HCT116 (cell line): ENCODE results near the gene ZNF763. TPM values are rescaled to one million over a fixed set of nuclear protein-coding genes. Genes with fewer than 3 reads are reported as not detected.
A peak's percentile ranks its signal among the peaks of the same experiment; 100 is the strongest.

Experiments used
- ATAC-seq: fragments of 200-7000 bp; cut with Tn5 transposase; 2 replicates; pipeline ENCODE4 v1.9.1; 2020; ENCODE audit warnings: mild to moderate bottlenecking, moderate library complexity
- BruUV-seq: library from RNA; stranded (reverse); fragments of 400-500 nt; replicated peaks from 2 replicates; lab custom pipeline; 2021; lab: Mats Ljungman, UMichigan
- CTCF ChIA-PET: fragments of 300-600 bp; sonication (Branson Sonifier 250); formaldehyde crosslinking; loops from one replicate; lab custom pipeline; 2021; ENCODE audit warnings: antibody characterized with exemption; lab: Charles Lee
- POLR2A ChIA-PET: fragments of 300-600, 350-600 bp; sonication (Branson Sonifier 250); formaldehyde crosslinking; loops from one replicate; lab custom pipeline; 2021; ENCODE audit warnings: antibody characterized with exemption; lab: Charles Lee
- RAD21 ChIA-PET, 2 experiments: fragments of 300-600 bp; sonication (Branson Sonifier 250); formaldehyde crosslinking; loops; one replicate each; lab custom pipeline; 2023; ENCODE audit warnings: low total read pairs in 2 of 2; ENCODE audit not compliant: uncharacterized antibody in 2 of 2, unreplicated experiment in 2 of 2, low non-redundant PET in 1 of 2; lab: Charles Lee
- DNase-seq: peaks from one replicate; pipeline ENCODE4 v3.0.0-alpha.2; 2010; ENCODE audit warnings: low read depth, low spot score
- H2AFZ ChIP-seq: fragments of 200-600 bp; shearing (Covaris generic), sonication (generic); 2 replicates; pipeline ENCODE4 v1.6.1; 2017; ENCODE audit warnings: low read depth, mixed run types, mixed read lengths, antibody characterized with exemption, low read length; ENCODE audit not compliant: poor library complexity, severe bottlenecking
- H3K27ac ChIP-seq: 2 replicates; pipeline ENCODE4 v1.5.1; 2012; ENCODE audit warnings: low read depth, low read length
- H3K27me3 ChIP-seq: fragments of 200-600 bp; sonication (generic); 2 replicates; pipeline ENCODE4 v1.6.1; 2016; ENCODE audit warnings: mixed run types, low read length, mixed read lengths; ENCODE audit not compliant: insufficient read depth
- H3K36me3 ChIP-seq, 2 experiments: fragments of 200-500 bp in 1 of 2; fragments of 200-600 bp in 1 of 2; sonication (Bioruptor generic) in 1 of 2; sonication (generic) in 1 of 2; 2 replicates each; pipeline versions ENCODE4 v1.5.1 to v1.6.1; 2014 to 2016; ENCODE audit warnings: low read length in 2 of 2, inconsistent platforms in 1 of 2, mixed read lengths in 1 of 2, mixed run types in 1 of 2; ENCODE audit not compliant: insufficient read depth in 2 of 2, control insufficient read depth in 1 of 2
- H3K4me1 ChIP-seq, 2 experiments: fragments of 200-600 bp in 1 of 2; sonication (generic) in 1 of 2; 2 replicates each; pipeline versions ENCODE4 v1.5.1 to v1.6.1; 2012 to 2017; ENCODE audit warnings: low read length in 2 of 2, inconsistent platforms in 1 of 2, mild to moderate bottlenecking in 1 of 2, mixed read lengths in 1 of 2, mixed run types in 1 of 2, moderate library complexity in 1 of 2; ENCODE audit not compliant: insufficient read depth in 2 of 2, control insufficient read depth in 1 of 2
- H3K4me2 ChIP-seq: fragments of 200-600 bp; sonication (generic); 2 replicates; pipeline ENCODE4 v1.6.1; 2017; ENCODE audit warnings: mixed run types, low read length, mixed read lengths
- H3K4me3 ChIP-seq, 2 experiments: fragments of 200-600 bp in 1 of 2; sonication (generic) in 1 of 2; replicated peaks in 1 of 2; 2 replicates each; pipeline ENCODE4 v1.5.1; 2011 to 2016; ENCODE audit warnings: low read length in 2 of 2, control low read depth in 1 of 2, low read depth in 1 of 2, mild to moderate bottlenecking in 1 of 2, mixed read lengths in 1 of 2, mixed run types in 1 of 2
- H3K79me2 ChIP-seq: fragments of 200-600 bp; sonication (generic); 2 replicates; pipeline ENCODE4 v1.6.1; 2017; ENCODE audit warnings: mild to moderate bottlenecking, mixed run types, low read length, moderate library complexity, mixed read lengths; ENCODE audit not compliant: insufficient read depth
- H3K9ac ChIP-seq: fragments of 200-600 bp; sonication (generic); 2 replicates; pipeline ENCODE4 v1.6.1; 2016; ENCODE audit warnings: low read length, mixed read lengths
- H3K9me2 ChIP-seq: fragments of 200-600 bp; sonication (generic), shearing (Covaris generic); 2 replicates; pipeline ENCODE4 v1.6.1; 2017; ENCODE audit warnings: mixed run types, mild to moderate bottlenecking, moderate library complexity; ENCODE audit not compliant: insufficient read depth
- H3K9me3 ChIP-seq, 2 experiments: fragments of 200-500 bp in 1 of 2; fragments of 200-600 bp in 1 of 2; sonication (Bioruptor generic) in 1 of 2; sonication (generic) in 1 of 2; 2 replicates each; pipeline ENCODE4 v1.6.1; 2014 to 2017; ENCODE audit warnings: low read length in 2 of 2, mixed read lengths in 2 of 2, inconsistent platforms in 1 of 2, low read depth in 1 of 2, mild to moderate bottlenecking in 1 of 2, mixed run types in 1 of 2, moderate library complexity in 1 of 2; ENCODE audit not compliant: control insufficient read depth in 1 of 2, insufficient read depth in 1 of 2
- H4K20me1 ChIP-seq: fragments of 200-600 bp; sonication (generic), shearing (Covaris generic); 2 replicates; pipeline ENCODE4 v1.6.1; 2017; ENCODE audit warnings: mixed run types, mild to moderate bottlenecking, moderate library complexity; ENCODE audit not compliant: insufficient read depth
- ATF3 ChIP-seq: IDR thresholded peaks from 2 replicates; pipeline ENCODE4 v1.6.1; 2012
- CBX3 ChIP-seq: IDR thresholded peaks from 2 replicates; pipeline ENCODE4 v1.6.1; 2012; ENCODE audit warnings: low read depth
- CTCF ChIP-seq, 3 experiments: fragments of 200-600 bp in 1 of 3; sonication (generic) in 1 of 3; IDR thresholded peaks in 2 of 3; conservative IDR thresholded peaks in 1 of 3; 2 replicates each; pipeline ENCODE4 v1.5.1; 2012 to 2017; ENCODE audit warnings: low read depth in 2 of 3, low read length in 2 of 3, antibody characterized with exemption in 1 of 3, borderline replicate concordance in 1 of 3, control low read depth in 1 of 3, mild to moderate bottlenecking in 1 of 3, mixed read lengths in 1 of 3, mixed run types in 1 of 3, moderate library complexity in 1 of 3; ENCODE audit not compliant: insufficient read depth in 1 of 3
- ELF1 ChIP-seq: IDR thresholded peaks from 2 replicates; pipeline ENCODE4 v1.6.1; 2012; ENCODE audit warnings: low read depth, borderline replicate concordance
- EZH2phosphoT487 ChIP-seq: fragments of 200-600 bp; IDR thresholded peaks from 2 replicates; pipeline ENCODE4 v1.6.1; 2018; ENCODE audit warnings: antibody characterized with exemption, borderline replicate concordance
- JUND ChIP-seq: IDR thresholded peaks from 2 replicates; pipeline ENCODE4 v1.6.1; 2012
- MAX ChIP-seq: IDR thresholded peaks from 2 replicates; pipeline ENCODE4 v1.6.1; 2012
- REST ChIP-seq: IDR thresholded peaks from 2 replicates; pipeline ENCODE4 v1.6.1; 2012; ENCODE audit warnings: low read depth
- SIN3A ChIP-seq: IDR thresholded peaks from 2 replicates; pipeline ENCODE4 v1.6.1; 2012; ENCODE audit warnings: low read depth
- YY1 ChIP-seq: IDR thresholded peaks from 2 replicates; pipeline ENCODE4 v1.6.1; 2011; ENCODE audit warnings: low read length, low read depth, moderate library complexity, mild to moderate bottlenecking; ENCODE audit not compliant: insufficient replicate concordance; ENCODE audit errors: extremely low read depth
- ZNF274 ChIP-seq: fragments of 200-500 bp; sonication (Bioruptor generic); IDR thresholded peaks from 2 replicates; pipeline ENCODE4 v1.6.1; 2014; ENCODE audit warnings: mild to moderate bottlenecking, low read depth, low read length, inconsistent platforms
- intact Hi-C: fragments of 100-400 bp; cut with micrococcal nuclease; formaldehyde crosslinking; loops from 2 replicates; pipeline ENCODE4 v1.10.0; 2022
- total RNA-seq: library from RNA; stranded (reverse); gene quantifications from one replicate; pipeline ENCODE4 v1.2.1, GENCODE V29; 2021; ENCODE audit not compliant: unreplicated experiment

The ZNF763 gene
- total RNA-seq, 1 experiment from 2014 or later: not detected

GRCh38 chr19:11979527-11979926 lies 14.7 kb downstream of the ZNF763 start:
- ATAC-seq: no peak
- H2AFZ ChIP-seq: no peak overlapping the region
- POLR2A ChIA-PET: no interaction called here
- H3K4me3 ChIP-seq: no peak overlapping the region
- intact Hi-C loops: no loop called here
- no peak overlapping the region for H3K4me2 ChIP-seq
- no peaks in the 10 kb centered on the region for H3K36me3 ChIP-seq
- no peak overlapping the region for H3K9ac ChIP-seq
- CTCF ChIA-PET: no interaction called here
- no peaks in the 10 kb centered on the region for H4K20me1 ChIP-seq
- H3K27me3 ChIP-seq: no peaks in the 10 kb centered on the region
- H3K9me2 ChIP-seq: no peaks in the 10 kb centered on the region
- RAD21 ChIA-PET: no interaction called here
- TF ChIP-seq CTCF (IDR thresholded peaks at IDR 0.05 in 2 of 3, conservative IDR thresholded peaks at IDR 0.05 in 1 of 3; ENCODE audit: borderline replicate concordance in 1 of 3, insufficient read depth in 1 of 3, low read depth in 2 of 3, low read length in 2 of 3) (no peak), CBX3 (0 out of 2 replicates have a peak, but pooled peaks have one; percentile 16), YY1 (no peak)
- no TSS peak for BruUV-seq
- no peak for DNase-seq
- H3K79me2 ChIP-seq: no peaks in the 10 kb centered on the region
- H3K9me3 ChIP-seq: peaks cover 34 to 38% of the 10 kb centered on the region in 2 experiments; a peak in 2 of 4 replicates
- no peak overlapping the region for H3K27ac ChIP-seq
- no peaks in the 10 kb centered on the region for H3K4me1 ChIP-seq

GRCh38 chr19:11982526-11982925 lies 17.7 kb downstream of the ZNF763 start:
- no peak for TF ChIP-seq SIN3A
- TF ChIP-seq JUND: no peak
- no peak for TF ChIP-seq ATF3
- no peak for TF ChIP-seq REST
- TF ChIP-seq MAX: no peak
- no peak for TF ChIP-seq ELF1
- TF ChIP-seq ZNF274: no peak
- no peak for TF ChIP-seq EZH2phosphoT487
- no peak for TF ChIP-seq CBX3
- ChIA-PET RAD21 (no interaction called here), POLR2A (no interaction called here), CTCF (no interaction called here)
- Histone ChIP-seq H3K27ac (no peak overlapping the region), H3K4me3 (no peak overlapping the region), H3K9me3 (peaks cover 31% of the 10 kb centered on the region in 2 experiments; a peak in 2 of 4 replicates), H3K79me2 (no peaks in the 10 kb centered on the region), H3K4me1 (no peaks in the 10 kb centered on the region), H4K20me1 (no peaks in the 10 kb centered on the region), H3K4me2 (no peak overlapping the region), H3K27me3 (no peaks in the 10 kb centered on the region), H3K9ac (no peak overlapping the region), H3K36me3 (no peaks in the 10 kb centered on the region), H2AFZ (no peak overlapping the region), H3K9me2 (no peaks in the 10 kb centered on the region)
- intact Hi-C loops: no loop called here
- ATAC-seq (no peak), DNase-seq (no peak)
- BruUV-seq: no TSS peak
